Measurements from ENCODE around the gene RINL. TPM values are rescaled to one million over a fixed set of nuclear protein-coding genes. Genes with fewer than 3 reads are reported as not detected.
A peak's percentile ranks its signal among the peaks of the same experiment; 100 is the strongest.

Gene RINL
- total and polyA plus RNA-seq, 12 donors: 1.6 to 14.5 (median 3.1) TPM

DNA sequence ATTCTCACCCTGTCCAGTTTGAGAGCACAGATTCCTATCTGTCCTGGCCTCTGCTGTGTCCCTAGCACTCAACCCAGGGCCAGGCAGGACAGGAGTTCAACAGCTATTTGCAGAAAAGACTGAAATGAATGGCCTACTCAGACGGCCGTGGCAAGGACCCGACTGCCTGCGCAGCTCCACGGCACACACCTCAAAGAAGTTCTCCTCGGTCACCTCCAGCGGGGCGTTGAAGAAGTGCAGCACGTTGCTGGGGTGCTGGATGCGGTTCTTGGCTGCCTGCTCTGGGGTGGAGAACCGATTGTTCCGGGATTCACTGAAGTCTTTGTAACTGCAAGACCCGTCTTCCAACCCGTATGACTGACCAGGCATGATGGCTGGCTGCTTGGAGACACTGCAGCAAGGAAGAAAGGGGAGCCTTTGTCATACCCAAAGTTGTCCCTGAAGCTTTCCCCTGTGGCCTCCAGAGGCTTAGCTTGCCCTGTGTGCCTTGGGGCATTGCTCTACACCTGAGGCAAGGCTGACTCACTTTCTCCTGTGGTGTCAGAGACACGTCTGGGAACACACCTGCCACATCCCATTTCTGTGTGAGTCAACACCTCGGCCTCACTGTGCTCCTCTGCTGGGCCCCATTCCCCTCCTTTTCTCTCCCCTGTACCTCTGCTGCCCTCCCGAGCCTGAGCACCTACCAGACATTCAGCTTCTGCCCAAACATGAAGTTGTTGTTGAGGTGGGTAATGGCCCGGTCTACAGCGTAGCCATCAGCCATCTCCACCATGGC lies 39.7 kb downstream of the RINL start:
- H3K9me3 ChIP-seq: no peaks in the 10 kb centered on the region
- intact Hi-C loops (cut with DNase I): loop anchor here in 4 of 10 donors (10.0 kb wide), 4 partner anchors 114 to 204 kb away; partner anchors contain the start of gene ACTN4 (in 1 of the 4)
- DNase-seq: no peak
- H3K36me3 ChIP-seq: peaks cover 8 to 90% (median 76%) of the 10 kb centered on the region in 9 donors
- H3K4me3 ChIP-seq: no peak overlapping the region
- H3K4me1 ChIP-seq: peaks cover 0 to 26% (median 14%) of the 10 kb centered on the region in 9 donors
- 82 to 85% methylated on average over 19 of the region's 19 CpGs for WGBS, 2 donors
- peak overlapping the region in 2 of 10 donors; percentile 8 to 40 for H3K27ac ChIP-seq
- TF ChIP-seq, protein P1, sequence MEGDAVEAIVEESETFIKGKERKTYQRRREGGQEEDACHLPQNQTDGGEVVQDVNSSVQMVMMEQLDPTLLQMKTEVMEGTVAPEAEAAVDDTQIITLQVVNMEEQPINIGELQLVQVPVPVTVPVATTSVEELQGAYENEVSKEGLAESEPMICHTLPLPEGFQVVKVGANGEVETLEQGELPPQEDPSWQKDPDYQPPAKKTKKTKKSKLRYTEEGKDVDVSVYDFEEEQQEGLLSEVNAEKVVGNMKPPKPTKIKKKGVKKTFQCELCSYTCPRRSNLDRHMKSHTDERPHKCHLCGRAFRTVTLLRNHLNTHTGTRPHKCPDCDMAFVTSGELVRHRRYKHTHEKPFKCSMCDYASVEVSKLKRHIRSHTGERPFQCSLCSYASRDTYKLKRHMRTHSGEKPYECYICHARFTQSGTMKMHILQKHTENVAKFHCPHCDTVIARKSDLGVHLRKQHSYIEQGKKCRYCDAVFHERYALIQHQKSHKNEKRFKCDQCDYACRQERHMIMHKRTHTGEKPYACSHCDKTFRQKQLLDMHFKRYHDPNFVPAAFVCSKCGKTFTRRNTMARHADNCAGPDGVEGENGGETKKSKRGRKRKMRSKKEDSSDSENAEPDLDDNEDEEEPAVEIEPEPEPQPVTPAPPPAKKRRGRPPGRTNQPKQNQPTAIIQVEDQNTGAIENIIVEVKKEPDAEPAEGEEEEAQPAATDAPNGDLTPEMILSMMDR (IDR thresholded peaks at IDR 0.05): no peak
- no peak for ATAC-seq
- H3K27me3 ChIP-seq: no peaks in the 10 kb centered on the region

DNA sequence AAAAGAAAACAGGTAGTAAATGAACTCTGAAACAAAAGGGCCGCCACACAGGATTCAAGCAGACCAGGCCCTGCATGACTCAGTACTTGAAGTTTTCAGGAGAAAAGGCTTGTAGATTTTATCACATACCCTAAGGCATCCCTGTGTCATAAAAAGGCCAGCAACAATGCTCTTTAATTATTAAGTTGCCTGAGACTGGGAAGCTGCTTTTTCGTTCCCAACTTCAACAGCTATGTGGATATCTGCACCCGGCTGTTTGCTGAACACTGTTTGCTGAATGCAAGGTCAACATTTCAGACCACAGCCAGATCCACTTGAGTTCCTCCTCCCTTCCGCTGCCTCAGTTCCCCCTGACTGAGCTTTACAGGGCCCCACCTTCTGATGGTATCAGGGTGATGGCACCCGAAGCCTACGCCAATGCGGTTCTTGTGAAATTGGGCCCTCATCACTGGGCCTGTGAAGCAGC lies 40.4 kb downstream of the RINL start:
- peaks cover 0 to 23% (median 14%) of the 10 kb centered on the region in 9 donors for H3K4me1 ChIP-seq

DNA sequence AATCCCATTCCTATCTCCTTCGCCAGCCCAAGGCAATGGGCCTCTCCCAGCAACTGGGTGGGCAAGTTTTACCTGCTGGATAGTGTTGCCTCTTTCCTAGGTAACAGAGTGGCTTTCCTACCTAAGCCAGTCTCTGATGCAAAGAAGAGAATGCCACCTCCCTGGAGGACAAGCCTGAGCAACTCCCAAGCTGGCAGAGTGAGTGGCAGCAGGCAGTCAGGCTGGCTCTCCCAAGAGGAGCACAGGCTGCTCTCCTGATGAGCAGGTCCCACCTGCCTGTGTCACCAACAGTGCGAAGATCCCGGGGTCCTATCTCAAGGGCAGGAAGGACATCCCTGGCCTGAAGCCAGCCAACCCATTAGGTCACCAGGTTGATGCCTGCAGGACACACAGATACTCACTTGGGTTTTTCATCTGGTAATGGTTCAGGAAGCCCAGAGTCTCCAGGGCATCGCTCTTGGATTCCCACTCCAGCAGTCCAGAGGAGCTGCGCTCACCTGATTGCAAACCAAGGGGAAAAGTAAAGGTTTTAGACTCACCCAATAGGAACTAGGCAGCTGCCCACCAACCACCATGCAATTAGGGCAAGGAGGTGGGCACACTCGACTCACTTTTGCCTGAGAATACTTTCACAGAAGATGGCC lies 41.0 kb downstream of the RINL start:
- intact Hi-C loops (cut with DNase I): loop anchor here in 4 of 10 donors (10.0 kb wide), 4 partner anchors 112 to 202 kb away; partner anchors contain the start of gene ACTN4 (in 1 of the 4)
- 73 to 78% methylated on average over 6 of the region's 6 CpGs for WGBS, 2 donors
- no peak for DNase-seq

More for the DNA sequence above, 40.4 kb downstream of the RINL start:
- Histone ChIP-seq H3K9me3 (no peaks in the 10 kb centered on the region), H3K4me3 (no peak overlapping the region), H3K36me3 (peaks cover 8 to 83% (median 69%) of the 10 kb centered on the region in 9 donors), H3K27me3 (no peaks in the 10 kb centered on the region), H3K27ac (peak overlapping the region in 1 of 10 donors; percentile 8)
- TF ChIP-seq, protein P1 (IDR thresholded peaks at IDR 0.05): no peak
- no peak for DNase-seq
- 87 to 94% methylated on average over 7 of the region's 7 CpGs for WGBS, 2 donors
- no peak for ATAC-seq
- intact Hi-C loops (cut with DNase I): loop anchor here in 4 of 10 donors (10.0 kb wide), 4 partner anchors 113 to 203 kb away; partner anchors contain the start of gene ACTN4 (in 1 of the 4)

More for the DNA sequence above, 41.0 kb downstream of the RINL start:
- Histone ChIP-seq H3K36me3 (peaks cover 8 to 77% (median 63%) of the 10 kb centered on the region in 9 donors), H3K9me3 (no peaks in the 10 kb centered on the region), H3K4me1 (peaks cover 0 to 29% (median 20%) of the 10 kb centered on the region in 9 donors), H3K4me3 (no peak overlapping the region), H3K27ac (no peak overlapping the region), H3K27me3 (no peaks in the 10 kb centered on the region)
- peak in 1 of 8 donors; percentile 6 for ATAC-seq
- TF ChIP-seq, protein P1 (IDR thresholded peaks at IDR 0.05): no peak
